ENCODE measurements around the gene KIFBP. TPM values are rescaled to one million over a fixed set of nuclear protein-coding genes. Genes with fewer than 3 reads are reported as not detected.

The KIFBP gene
- total RNA-seq, 3 donors from 2014 or later = 28.2 to 37.9 (median 29.1) TPM

- Histone ChIP-seq H3K9me3 (no peaks in the 10 kb centered on the region), H3K4me1 (no peaks in the 10 kb centered on the region), H3K27me3 (no peaks in the 10 kb centered on the region), H3K27ac (no peak overlapping the region), H3K4me3 (no peak overlapping the region), H3K36me3 (peaks cover 11% of the 10 kb centered on the region)
- intact Hi-C loops (cut with DNase I; ENCODE audit: low total_unique reads) = no loop called here
- DNase-seq (ENCODE audit: low spot score in 2 of 2) = no peak
- TF ChIP-seq POLR2A (IDR thresholded peaks at IDR 0.05) (no peak), CTCF (IDR thresholded peaks at IDR 0.05) (no peak), POLR2AphosphoS5 (IDR thresholded peaks at IDR 0.05) (no peak)
Measured at GRCh38 chr10:69014171-69014570, 25.6 kb downstream of the KIFBP start.

GRCh38 chr10:69018613-69019012 lies 30.0 kb downstream of the KIFBP start:
- intact Hi-C loops (cut with DNase I; ENCODE audit: low total_unique reads) = no loop called here
- no peak for TF ChIP-seq CTCF (IDR thresholded peaks at IDR 0.05)
- TF ChIP-seq POLR2A (IDR thresholded peaks at IDR 0.05) = no peak
- no peak for TF ChIP-seq POLR2AphosphoS5 (IDR thresholded peaks at IDR 0.05)

GRCh38 chr10:69022611-69023010 lies 34.0 kb downstream of the KIFBP start:
- intact Hi-C loops (cut with DNase I; ENCODE audit: low total_unique reads) = no loop called here
- Histone ChIP-seq H3K4me1 (no peaks in the 10 kb centered on the region), H3K36me3 (no peaks in the 10 kb centered on the region), H3K9me3 (no peaks in the 10 kb centered on the region), H3K4me3 (no peak overlapping the region), H3K27ac (no peak overlapping the region), H3K27me3 (no peaks in the 10 kb centered on the region)
- DNase-seq (ENCODE audit: low spot score in 2 of 2) = no peak
- TF ChIP-seq POLR2A (IDR thresholded peaks at IDR 0.05) = no peak
- no peak for TF ChIP-seq CTCF (IDR thresholded peaks at IDR 0.05)
- TF ChIP-seq POLR2AphosphoS5 (IDR thresholded peaks at IDR 0.05) = no peak

More at GRCh38 chr10:69018613-69019012, 30.0 kb downstream of the KIFBP start:
- Histone ChIP-seq H3K27me3 (no peaks in the 10 kb centered on the region), H3K4me3 (no peak overlapping the region), H3K36me3 (peaks cover 11% of the 10 kb centered on the region), H3K4me1 (no peaks in the 10 kb centered on the region), H3K27ac (no peak overlapping the region), H3K9me3 (no peaks in the 10 kb centered on the region)
- no peak for DNase-seq (ENCODE audit: low spot score in 2 of 2)

GRCh38 chr10:69025370-69025896 lies 36.8 kb downstream of the KIFBP start:
- TF ChIP-seq POLR2A (IDR thresholded peaks at IDR 0.05) (no peak), POLR2AphosphoS5 (IDR thresholded peaks at IDR 0.05) (no peak), CTCF (IDR thresholded peaks at IDR 0.05) (no peak)
- Histone ChIP-seq H3K27ac (no peak overlapping the region), H3K9me3 (no peaks in the 10 kb centered on the region), H3K4me3 (no peak overlapping the region), H3K4me1 (no peaks in the 10 kb centered on the region), H3K27me3 (no peaks in the 10 kb centered on the region), H3K36me3 (no peaks in the 10 kb centered on the region)
- DNase-seq (ENCODE audit: low spot score in 2 of 2) = no peak
- intact Hi-C loops (cut with DNase I; ENCODE audit: low total_unique reads) = no loop called here

GRCh38 chr10:69033256-69033655 lies 44.7 kb downstream of the KIFBP start:
- DNase-seq (ENCODE audit: low spot score in 2 of 2) = no peak
- Histone ChIP-seq H3K4me3 (no peak overlapping the region), H3K4me1 (no peaks in the 10 kb centered on the region), H3K27ac (no peak overlapping the region), H3K9me3 (no peaks in the 10 kb centered on the region), H3K36me3 (no peaks in the 10 kb centered on the region), H3K27me3 (no peaks in the 10 kb centered on the region)
- intact Hi-C loops (cut with DNase I; ENCODE audit: low total_unique reads) = no loop called here
- TF ChIP-seq POLR2A (IDR thresholded peaks at IDR 0.05) (no peak), POLR2AphosphoS5 (IDR thresholded peaks at IDR 0.05) (no peak), CTCF (IDR thresholded peaks at IDR 0.05) (no peak)

All from breast epithelium (tissue), 4 donors.